MCF 10A (cell line): ENCODE measurements around the gene DMGDH. TPM values are rescaled to one million over a fixed set of nuclear protein-coding genes. Genes with fewer than 3 reads are reported as not detected.

Experiments
- BruUV-seq: library from RNA; stranded (reverse); fragments of 400-500 nt; replicated peaks from 2 replicates; lab custom pipeline; 2021; lab: Mats Ljungman, UMichigan
- CTCF ChIA-PET: fragments of 300-600 bp; sonication (Branson Sonifier 250); formaldehyde crosslinking; extraction: SDS; loops from one replicate; lab custom pipeline; 2021; ENCODE audit warnings: antibody characterized with exemption, inconsistent platforms; lab: Yijun Ruan, JAX
- POLR2A ChIA-PET: fragments of 300-600, 350-650 bp; sonication (Branson Sonifier 250); formaldehyde crosslinking; extraction: SDS; loops from one replicate; lab custom pipeline; 2020; ENCODE audit warnings: antibody characterized with exemption, inconsistent platforms; lab: Yijun Ruan, JAX
- DNase-seq: peaks from one replicate; pipeline ENCODE4 v3.0.0-alpha.2; 2018; ENCODE audit not compliant: unreplicated experiment
- H3K27ac Mint-ChIP-seq: one replicate; pipeline ENCODE4 v1.8.0; 2022; ENCODE audit warnings: mild to moderate bottlenecking, low read depth, mixed read lengths; ENCODE audit not compliant: unreplicated experiment
- H3K27me3 Mint-ChIP-seq: one replicate; pipeline ENCODE4 v1.8.0; 2022; ENCODE audit warnings: mixed read lengths; ENCODE audit not compliant: insufficient read depth, unreplicated experiment
- H3K36me3 Mint-ChIP-seq: one replicate; pipeline ENCODE4 v1.8.0; 2022; ENCODE audit warnings: mild to moderate bottlenecking, moderate library complexity, mixed read lengths; ENCODE audit not compliant: insufficient read depth, unreplicated experiment
- H3K4me1 Mint-ChIP-seq: one replicate; pipeline ENCODE4 v1.8.0; 2022; ENCODE audit warnings: mixed read lengths; ENCODE audit not compliant: insufficient read depth, unreplicated experiment
- H3K4me3 Mint-ChIP-seq: one replicate; pipeline ENCODE4 v1.8.0; 2022; ENCODE audit warnings: mild to moderate bottlenecking, moderate library complexity, mixed read lengths; ENCODE audit not compliant: unreplicated experiment
- H3K9me3 Mint-ChIP-seq: one replicate; pipeline ENCODE4 v1.8.0; 2022; ENCODE audit warnings: mixed read lengths; ENCODE audit not compliant: unreplicated experiment
- CTCF ChIP-seq: fragments of 200-600 bp; IDR thresholded peaks from one replicate; pipeline ENCODE4 v1.8.0; 2022; ENCODE audit warnings: antibody characterized with exemption, mild to moderate bottlenecking; ENCODE audit not compliant: unreplicated experiment
- intact Hi-C: fragments of 100-400 bp; cut with micrococcal nuclease; formaldehyde crosslinking; loops from 2 replicates; pipeline ENCODE4 v1.14.1; 2022
- total RNA-seq: library from RNA; stranded (reverse); gene quantifications from 2 replicates; pipeline ENCODE4 v1.2.3, GENCODE V29; 2022

Gene DMGDH
- total RNA-seq, 1 experiment from 2014 or later = 9.2 TPM

GRCh38 chr5:79021753-79022152, 47.7 kb downstream of the DMGDH start:
- ChIA-PET POLR2A (interaction anchor here (1.5 to 1.9 kb wide), 2 partner anchors 38 to 111 kb away, joined by 5 to 7 read pairs; no protein-coding TSS in a partner anchor), CTCF (interaction anchor here (0.6 to 12.7 kb wide), 20 partner anchors 9 to 1952 kb away, joined by 3 to 491 read pairs (median 4); no protein-coding TSS in a partner anchor)
- H3K27ac Mint-ChIP-seq = no peak overlapping the region
- no peaks in the 10 kb centered on the region for H3K36me3 Mint-ChIP-seq
- BruUV-seq = no TSS peak
- no peaks in the 10 kb centered on the region for H3K9me3 Mint-ChIP-seq
- TF ChIP-seq CTCF = no peak
- H3K4me1 Mint-ChIP-seq = peaks cover 11% of the 10 kb centered on the region
- H3K4me3 Mint-ChIP-seq = no peak overlapping the region
- peaks cover 4% of the 10 kb centered on the region for H3K27me3 Mint-ChIP-seq
- intact Hi-C loops = loop anchor here (1.0 to 5.0 kb wide), 3 partner anchors 112 to 836 kb away; no protein-coding TSS in a partner anchor
- DNase-seq = no peak

- peaks cover 11% of the 10 kb centered on the region for H3K27me3 Mint-ChIP-seq
- CTCF ChIA-PET = interaction anchor here (0.6 to 12.7 kb wide), 31 partner anchors 8 to 1953 kb away, joined by 3 to 491 read pairs (median 4); partner anchors contain the start of gene ARSB
- DNase-seq = peak; percentile 59
- no peak overlapping the region for H3K27ac Mint-ChIP-seq
- H3K4me1 Mint-ChIP-seq = peaks cover 11% of the 10 kb centered on the region
- POLR2A ChIA-PET = interaction anchor here (0.7 to 1.9 kb wide), 6 partner anchors 27 to 112 kb away, joined by 3 to 7 read pairs (median 4); no protein-coding TSS in a partner anchor
- no peak overlapping the region for H3K4me3 Mint-ChIP-seq
- no peaks in the 10 kb centered on the region for H3K36me3 Mint-ChIP-seq
- no peaks in the 10 kb centered on the region for H3K9me3 Mint-ChIP-seq
- BruUV-seq = no TSS peak
- peak; percentile 74 for TF ChIP-seq CTCF
- intact Hi-C loops = loop anchor here (1.0 to 5.0 kb wide), 3 partner anchors 112 to 836 kb away; no protein-coding TSS in a partner anchor
Measured at GRCh38 chr5:79020861-79021561, 48.5 kb downstream of the DMGDH start.

- TF ChIP-seq CTCF = no peak
- no peak overlapping the region for H3K27ac Mint-ChIP-seq
- ChIA-PET CTCF (interaction anchor here (0.5 kb wide), 1 partner anchor 223 kb away, joined by 3 read pairs; no protein-coding TSS in a partner anchor), POLR2A (no interaction called here)
- no TSS peak for BruUV-seq
- intact Hi-C loops = no loop called here
- H3K27me3 Mint-ChIP-seq = peaks cover 25% of the 10 kb centered on the region
- DNase-seq = no peak
- peaks cover 7% of the 10 kb centered on the region for H3K9me3 Mint-ChIP-seq
- H3K4me3 Mint-ChIP-seq = no peak overlapping the region
- no peaks in the 10 kb centered on the region for H3K36me3 Mint-ChIP-seq
- H3K4me1 Mint-ChIP-seq = no peaks in the 10 kb centered on the region
Measured at GRCh38 chr5:79014631-79015030, 54.8 kb downstream of the DMGDH start.

- peaks cover 7% of the 10 kb centered on the region for H3K9me3 Mint-ChIP-seq
- H3K4me1 Mint-ChIP-seq = no peaks in the 10 kb centered on the region
- CTCF ChIA-PET = interaction anchor here (0.6 to 2.3 kb wide), 5 partner anchors 9 to 856 kb away, joined by 3 to 6 read pairs (median 3); no protein-coding TSS in a partner anchor
- intact Hi-C loops = no loop called here
- DNase-seq = no peak
- no peak overlapping the region for H3K27ac Mint-ChIP-seq
- POLR2A ChIA-PET = no interaction called here
- no peaks in the 10 kb centered on the region for H3K36me3 Mint-ChIP-seq
- no peak for TF ChIP-seq CTCF
- H3K4me3 Mint-ChIP-seq = no peak overlapping the region
- BruUV-seq = no TSS peak
- H3K27me3 Mint-ChIP-seq = peaks cover 23% of the 10 kb centered on the region
Measured at GRCh38 chr5:79011869-79012268, 57.6 kb downstream of the DMGDH start.
